HFF-Myc (cell line): ENCODE data around the gene DNAH11.

Source experiments
- DNase-seq: peaks from one replicate; pipeline ENCODE4 v3.0.0-alpha.2; 2011; ENCODE audit warnings: low read depth; ENCODE audit errors: extremely low read depth
- H3K4me3 ChIP-seq: replicated peaks from 2 replicates; pipeline ENCODE4 v1.5.1; 2011; ENCODE audit warnings: low read depth, mild to moderate bottlenecking, control low read depth, low read length
- TF ChIP-seq, protein P1 (sequence below): IDR thresholded peaks from 2 replicates; pipeline ENCODE4 v1.5.1; 2012; ENCODE audit warnings: mild to moderate bottlenecking, low read depth, low read length, control low read depth; ENCODE audit errors: missing control alignments

The DNAH11 gene

DNA sequence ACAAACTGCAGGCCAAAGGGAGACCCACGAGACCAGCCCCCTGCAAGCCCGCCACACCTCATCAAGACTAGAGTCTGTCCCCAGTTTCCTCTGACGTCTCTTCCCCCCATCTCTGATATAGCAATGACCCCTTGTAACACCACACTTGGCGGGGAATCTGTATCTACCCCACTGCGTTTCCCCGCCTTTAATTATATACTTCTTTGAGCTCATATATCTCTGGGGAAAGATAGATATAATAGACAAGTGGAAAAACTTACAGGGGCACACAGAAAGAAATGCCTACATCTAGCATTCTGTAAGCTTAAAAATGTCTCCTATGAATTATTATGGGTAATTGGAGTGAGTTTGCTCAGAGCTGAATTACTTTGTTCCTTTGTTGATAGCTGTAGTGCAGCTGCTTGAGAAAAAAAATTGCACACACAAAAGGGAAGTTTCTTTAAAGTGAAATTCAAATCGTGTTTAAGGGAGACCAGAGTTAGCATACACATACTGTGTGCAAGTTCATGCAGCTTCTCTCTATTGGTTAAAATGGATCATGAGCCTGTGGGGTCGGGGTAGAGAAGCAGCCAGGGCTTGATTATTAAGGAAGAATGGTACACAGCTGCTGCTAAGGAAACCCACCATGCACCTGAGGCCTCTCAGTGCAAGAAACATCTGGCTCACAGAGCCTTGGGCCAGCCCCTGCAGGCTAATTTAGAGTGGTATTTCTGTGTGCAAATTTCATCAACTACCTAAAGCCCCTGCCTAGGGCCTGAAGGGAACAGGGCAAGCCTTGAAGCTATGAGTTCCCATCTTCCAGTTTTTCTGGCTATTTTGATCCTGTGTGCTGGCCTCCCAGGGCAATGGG, 370.3 kb downstream of the DNAH11 start:
- H3K4me3 ChIP-seq: no peak overlapping the region
- TF ChIP-seq, protein P1, sequence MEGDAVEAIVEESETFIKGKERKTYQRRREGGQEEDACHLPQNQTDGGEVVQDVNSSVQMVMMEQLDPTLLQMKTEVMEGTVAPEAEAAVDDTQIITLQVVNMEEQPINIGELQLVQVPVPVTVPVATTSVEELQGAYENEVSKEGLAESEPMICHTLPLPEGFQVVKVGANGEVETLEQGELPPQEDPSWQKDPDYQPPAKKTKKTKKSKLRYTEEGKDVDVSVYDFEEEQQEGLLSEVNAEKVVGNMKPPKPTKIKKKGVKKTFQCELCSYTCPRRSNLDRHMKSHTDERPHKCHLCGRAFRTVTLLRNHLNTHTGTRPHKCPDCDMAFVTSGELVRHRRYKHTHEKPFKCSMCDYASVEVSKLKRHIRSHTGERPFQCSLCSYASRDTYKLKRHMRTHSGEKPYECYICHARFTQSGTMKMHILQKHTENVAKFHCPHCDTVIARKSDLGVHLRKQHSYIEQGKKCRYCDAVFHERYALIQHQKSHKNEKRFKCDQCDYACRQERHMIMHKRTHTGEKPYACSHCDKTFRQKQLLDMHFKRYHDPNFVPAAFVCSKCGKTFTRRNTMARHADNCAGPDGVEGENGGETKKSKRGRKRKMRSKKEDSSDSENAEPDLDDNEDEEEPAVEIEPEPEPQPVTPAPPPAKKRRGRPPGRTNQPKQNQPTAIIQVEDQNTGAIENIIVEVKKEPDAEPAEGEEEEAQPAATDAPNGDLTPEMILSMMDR: no peak
- no peak for DNase-seq

DNA sequence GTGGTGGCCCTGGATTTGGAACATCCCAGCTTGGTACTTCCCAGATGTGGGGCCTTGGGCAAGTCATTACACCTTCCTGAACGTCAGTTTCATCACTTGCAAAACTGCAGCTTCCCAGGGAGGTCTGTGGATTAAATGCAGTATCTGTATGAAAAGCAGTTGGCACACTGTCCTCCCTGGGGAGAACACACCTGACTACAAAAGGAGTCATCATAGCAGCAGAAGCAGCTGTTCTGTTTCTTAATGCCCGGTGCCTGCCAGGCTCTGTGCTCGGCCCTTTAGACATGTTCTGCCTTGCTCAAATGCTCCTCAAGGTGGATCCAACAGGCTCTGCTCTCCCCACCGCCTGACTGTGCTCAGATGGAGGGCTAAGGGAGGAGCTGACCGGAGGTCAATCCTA, 371.8 kb downstream of the DNAH11 start:
- no peak overlapping the region for H3K4me3 ChIP-seq
- TF ChIP-seq, protein P1: no peak
- no peak for DNase-seq

DNA sequence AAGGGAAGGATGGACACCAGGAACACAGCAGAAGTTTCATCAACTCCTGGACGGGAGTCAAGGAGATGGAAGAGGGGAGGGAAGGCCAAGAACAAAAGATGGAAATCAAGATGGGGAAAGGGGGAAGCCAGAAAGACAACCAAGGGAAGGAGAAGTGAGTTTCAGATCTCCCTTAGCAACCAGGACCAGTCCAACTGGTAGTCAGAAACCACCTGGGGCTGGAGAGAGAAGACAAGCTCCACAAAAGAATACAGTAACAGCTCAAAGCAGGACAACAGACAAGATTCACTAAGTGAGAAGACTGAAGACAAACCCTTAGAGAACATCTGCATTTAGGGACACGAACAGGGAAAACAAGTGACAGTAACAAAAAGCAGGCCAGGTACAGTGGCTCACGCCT, 372.3 kb downstream of the DNAH11 start:
- H3K4me3 ChIP-seq: no peak overlapping the region
- DNase-seq: no peak
- TF ChIP-seq, protein P1: no peak

DNA sequence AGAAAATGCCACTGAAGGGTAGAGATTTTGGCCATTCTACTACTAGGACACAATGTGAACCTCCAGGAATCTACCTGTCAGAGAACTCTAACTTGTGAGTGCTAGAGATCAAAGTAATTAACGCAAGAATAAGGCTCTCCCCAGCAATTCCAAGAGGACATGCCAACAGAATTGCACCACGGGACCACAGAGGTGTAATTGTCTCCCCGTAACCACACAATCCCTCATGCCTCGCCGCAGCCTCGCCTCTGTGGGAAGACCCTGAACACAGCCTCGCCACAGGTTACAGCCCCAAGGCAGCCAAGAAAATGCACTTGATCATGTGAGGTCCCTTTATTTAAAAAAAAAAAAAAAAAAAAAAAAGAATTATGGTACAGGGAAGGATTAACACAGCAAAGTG, 373.3 kb downstream of the DNAH11 start:
- no peak overlapping the region for H3K4me3 ChIP-seq
- TF ChIP-seq, protein P1: no peak
- no peak for DNase-seq

DNA sequence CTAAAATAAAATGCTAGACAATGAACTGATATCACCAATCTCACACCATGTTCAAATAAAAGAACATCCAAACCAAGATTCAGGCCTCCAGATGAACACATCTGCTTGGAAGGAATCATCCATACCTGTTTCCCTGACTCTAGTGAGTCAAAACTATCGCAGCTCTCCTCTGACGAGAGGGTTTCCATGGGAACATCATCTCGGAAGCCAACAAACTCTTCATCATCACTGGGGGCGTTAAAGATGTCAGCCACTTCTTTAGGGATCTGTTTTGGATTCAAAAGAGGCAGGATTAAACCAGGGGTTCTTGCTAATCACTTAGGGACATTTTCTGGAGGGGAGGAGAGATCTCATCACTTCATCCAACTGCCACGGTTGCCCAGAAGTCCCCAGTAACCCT, 373.8 kb downstream of the DNAH11 start:
- DNase-seq: no peak
- no peak overlapping the region for H3K4me3 ChIP-seq
- TF ChIP-seq, protein P1: no peak

DNA sequence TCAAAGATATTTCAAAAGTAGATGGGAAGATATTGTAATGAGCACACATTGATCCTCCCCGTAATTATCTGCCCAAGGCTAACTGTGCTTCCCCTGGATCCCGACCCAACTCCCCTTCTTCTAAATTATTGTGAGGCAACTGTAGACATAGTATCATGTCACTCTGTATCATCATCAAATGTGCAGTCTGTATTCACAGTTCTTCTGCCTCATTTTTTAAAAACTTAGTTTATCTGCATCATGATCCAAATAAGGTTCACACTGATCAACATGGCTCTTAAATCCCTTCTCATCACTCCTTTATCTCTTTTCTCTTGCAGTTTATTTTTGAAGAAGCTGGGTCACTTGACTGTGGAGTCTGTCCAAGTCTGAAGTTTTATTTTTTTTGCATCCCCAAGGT, 375.4 kb downstream of the DNAH11 start:
- H3K4me3 ChIP-seq: no peak overlapping the region
- TF ChIP-seq, protein P1: no peak
- DNase-seq: no peak
